GM21447 (cell line): ENCODE data around the gene HAP1.
"Not testable (repeated sequence)": the region's sequence is repeated elsewhere in the genome, so short reads cannot be mapped to it uniquely, and the experiment has no call there.

ENCODE experiments used
- ATAC-seq: cut with Tn5 transposase; IDR thresholded peaks from one replicate; pipeline ENCODE4 v1.9.1; 2021; ENCODE audit not compliant: unreplicated experiment

Gene HAP1, protein sequence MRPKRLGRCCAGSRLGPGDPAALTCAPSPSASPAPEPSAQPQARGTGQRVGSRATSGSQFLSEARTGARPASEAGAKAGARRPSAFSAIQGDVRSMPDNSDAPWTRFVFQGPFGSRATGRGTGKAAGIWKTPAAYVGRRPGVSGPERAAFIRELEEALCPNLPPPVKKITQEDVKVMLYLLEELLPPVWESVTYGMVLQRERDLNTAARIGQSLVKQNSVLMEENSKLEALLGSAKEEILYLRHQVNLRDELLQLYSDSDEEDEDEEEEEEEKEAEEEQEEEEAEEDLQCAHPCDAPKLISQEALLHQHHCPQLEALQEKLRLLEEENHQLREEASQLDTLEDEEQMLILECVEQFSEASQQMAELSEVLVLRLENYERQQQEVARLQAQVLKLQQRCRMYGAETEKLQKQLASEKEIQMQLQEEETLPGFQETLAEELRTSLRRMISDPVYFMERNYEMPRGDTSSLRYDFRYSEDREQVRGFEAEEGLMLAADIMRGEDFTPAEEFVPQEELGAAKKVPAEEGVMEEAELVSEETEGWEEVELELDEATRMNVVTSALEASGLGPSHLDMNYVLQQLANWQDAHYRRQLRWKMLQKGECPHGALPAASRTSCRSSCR

DNA sequence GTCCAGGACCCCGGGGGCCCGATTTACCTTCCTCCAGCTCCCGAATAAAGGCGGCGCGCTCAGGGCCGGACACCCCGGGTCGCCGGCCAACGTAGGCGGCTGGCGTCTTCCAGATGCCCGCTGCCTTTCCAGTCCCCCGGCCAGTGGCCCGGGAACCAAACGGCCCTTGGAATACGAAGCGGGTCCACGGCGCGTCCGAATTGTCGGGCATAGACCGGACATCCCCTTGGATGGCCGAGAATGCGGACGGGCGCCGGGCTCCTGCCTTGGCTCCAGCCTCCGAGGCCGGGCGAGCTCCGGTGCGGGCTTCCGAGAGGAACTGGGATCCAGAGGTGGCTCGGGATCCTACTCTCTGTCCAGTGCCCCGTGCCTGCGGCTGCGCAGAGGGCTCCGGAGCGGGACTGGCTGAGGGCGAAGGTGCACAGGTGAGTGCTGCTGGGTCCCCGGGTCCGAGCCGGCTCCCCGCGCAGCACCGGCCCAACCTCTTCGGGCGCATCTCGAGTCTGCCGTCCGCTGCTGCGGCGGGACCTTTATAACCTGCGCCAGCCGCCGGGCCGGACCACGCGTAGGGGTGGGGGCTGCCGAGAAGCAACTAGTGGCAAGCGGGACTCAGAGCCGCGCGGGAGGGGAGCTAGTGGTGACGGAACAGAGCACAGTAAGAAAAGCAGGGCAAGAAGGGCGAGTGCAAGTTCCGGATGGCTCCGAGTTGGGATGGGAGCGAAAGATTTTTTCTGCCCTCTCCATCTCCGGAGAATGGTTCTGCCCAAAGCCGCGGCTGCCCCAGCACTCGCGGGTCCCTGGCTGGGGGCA, at the start of gene HAP1:
Gene HAP1 (minus strand): TSS at position 505 of the 810 bp plus-strand sequence. CDS start 9 bp downstream, at position 496.
- ATAC-seq, result no peak

DNA sequence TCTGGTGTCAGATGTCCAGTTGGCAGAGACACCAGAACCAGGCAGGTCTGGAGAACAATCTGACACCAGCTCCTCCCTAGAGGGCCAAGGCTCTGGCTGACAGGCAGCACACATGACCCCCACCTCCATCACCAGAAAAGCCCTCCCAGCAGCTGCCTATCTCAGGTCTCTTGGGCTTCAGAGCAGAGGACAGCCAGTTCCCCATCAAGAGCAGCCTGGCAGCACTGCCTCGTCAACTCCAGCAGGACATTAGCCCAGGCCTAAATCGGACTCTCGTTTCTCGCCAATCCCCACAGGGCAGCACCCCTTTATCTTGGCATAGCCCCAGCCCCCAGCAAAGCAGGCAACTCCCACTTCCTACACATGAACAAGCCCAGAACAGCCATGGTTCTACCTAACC, 47.7 kb upstream of the HAP1 start:
- no peak for ATAC-seq

DNA sequence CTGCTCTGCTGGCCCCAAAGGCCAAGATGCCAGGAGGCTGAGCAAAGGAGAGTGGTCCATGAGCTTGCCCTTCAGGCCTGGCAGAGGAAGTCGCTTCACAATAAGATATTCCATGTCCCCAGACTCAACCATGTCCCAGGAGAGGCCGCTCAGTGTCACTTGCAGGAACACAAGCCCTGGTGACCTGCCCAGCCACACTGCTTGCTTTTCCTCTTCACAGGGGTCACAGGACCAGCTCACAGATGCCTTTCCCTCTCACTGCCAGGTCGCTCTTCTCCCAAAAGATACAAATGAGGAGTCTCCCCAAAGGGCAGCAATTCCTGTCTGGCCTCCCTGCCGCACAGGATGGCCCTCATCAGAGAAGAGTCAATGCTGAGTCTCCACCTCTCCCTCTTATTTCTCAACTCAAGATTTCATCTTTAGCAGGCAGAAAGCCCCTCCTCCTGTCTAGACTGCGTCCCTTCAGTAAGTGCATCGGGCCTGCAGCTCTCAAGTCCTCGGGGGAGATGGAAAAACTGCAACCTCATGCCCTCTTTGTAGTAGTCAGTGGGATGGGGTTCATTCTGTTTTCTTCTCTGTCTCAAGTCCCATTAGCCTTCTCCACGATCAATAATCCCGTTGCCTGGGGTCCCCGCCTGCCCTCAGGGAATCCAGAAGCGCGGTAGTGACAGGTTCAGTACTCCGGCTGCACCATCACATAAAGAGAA, 47.1 kb upstream of the HAP1 start:
- ATAC-seq, result no peak

DNA sequence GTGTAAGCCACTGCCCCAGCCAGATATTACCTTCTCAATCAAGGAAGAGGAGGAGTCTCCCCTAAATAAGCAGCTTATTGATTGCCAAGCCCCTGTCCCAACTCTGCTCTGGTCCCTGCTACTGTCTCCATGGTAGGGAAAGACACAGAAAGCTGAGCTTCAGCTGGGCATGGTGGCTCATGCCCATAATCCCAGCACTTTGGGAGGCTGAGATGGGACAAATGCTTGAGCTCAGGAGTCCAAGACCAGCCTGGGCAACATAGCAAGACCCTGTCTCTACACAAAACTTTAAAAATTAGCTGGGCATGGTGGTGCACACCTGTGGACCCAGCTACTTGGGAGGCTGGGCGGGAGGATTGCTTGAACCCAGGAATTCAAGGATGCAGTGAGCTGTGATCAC, 45.5 kb upstream of the HAP1 start:
- no peak for ATAC-seq

DNA sequence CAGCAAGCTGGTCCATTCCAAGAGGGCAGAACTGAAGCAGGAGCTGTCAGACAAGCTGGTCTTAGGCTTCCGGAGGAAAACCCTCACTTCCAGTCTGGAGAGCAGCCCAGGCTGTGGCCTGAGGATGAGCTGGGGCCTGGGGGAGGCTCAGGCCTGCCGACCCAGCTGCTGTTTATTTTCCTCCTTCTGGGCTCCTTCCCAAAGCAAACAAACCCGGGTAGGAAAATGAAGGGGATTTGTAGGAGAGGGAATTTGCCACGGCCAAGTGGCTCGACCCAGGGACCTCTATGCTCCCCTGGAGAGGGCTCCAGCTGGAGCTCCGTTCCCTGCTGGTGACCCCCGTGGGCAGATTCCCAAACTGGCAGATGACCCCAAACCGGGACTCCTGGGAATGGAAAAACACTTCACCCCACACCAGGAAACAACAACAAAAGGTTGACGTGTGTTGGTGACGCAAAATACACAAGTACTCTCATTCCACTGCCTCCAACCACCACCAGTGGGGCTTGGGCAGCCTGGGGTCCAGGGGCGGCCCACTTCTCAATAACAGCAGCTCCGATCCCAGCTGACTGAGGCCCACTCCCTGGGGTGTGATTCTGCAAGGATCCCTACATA, 43.2 kb upstream of the HAP1 start:
- ATAC-seq, result no peak

DNA sequence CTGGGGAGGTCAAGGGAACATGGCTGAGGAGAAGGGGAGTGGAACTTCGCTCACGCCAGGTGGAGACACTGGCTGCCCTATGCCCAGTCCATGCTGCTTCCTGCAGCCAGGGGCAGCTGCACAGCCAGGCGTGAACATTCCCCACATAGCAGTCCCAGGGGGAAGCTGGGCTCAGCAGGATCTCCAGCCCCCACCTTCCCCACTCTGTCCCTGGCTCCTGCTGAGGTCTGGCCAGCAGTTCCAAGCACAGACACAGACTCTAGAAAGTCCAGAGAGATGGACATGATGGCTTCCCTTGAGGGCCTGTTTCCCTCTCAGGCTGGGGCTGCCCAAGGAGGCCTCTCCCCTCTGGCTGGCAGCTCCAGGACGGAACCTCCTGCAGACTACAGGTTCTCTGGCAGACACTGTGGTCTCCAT, 42.7 kb upstream of the HAP1 start:
- ATAC-seq, result no peak

DNA sequence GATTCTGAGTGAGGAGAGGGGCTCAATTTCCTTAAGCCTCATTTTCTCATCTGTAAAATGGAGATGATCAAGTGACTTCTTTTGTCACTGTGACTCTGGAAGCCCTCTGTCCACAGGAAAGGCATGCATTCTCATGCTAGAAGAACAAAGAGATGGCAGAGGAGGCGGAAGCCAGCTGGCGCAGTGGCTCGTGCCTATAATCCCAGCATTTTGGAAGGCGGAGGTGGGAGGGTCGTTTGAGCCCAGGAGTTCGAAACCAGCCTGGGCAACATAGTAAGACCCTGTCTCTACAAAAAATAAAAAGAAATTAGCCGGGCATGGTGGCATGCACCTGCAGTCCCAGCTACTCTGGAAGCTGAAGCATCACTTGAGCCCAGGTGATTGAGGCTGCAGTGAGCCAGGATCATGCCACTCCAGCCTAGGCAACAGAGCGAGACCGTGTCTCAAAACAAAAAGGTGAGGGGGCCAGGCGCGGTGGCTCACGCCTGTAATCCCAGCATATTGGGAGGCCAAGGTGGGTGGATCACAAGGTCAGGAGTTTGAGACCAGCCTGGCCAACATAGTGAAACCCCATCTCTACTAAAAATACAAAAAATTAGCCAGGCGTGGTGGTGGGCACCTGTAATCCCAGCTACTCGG, 41.9 kb upstream of the HAP1 start:
- not testable (repeated sequence) for ATAC-seq

DNA sequence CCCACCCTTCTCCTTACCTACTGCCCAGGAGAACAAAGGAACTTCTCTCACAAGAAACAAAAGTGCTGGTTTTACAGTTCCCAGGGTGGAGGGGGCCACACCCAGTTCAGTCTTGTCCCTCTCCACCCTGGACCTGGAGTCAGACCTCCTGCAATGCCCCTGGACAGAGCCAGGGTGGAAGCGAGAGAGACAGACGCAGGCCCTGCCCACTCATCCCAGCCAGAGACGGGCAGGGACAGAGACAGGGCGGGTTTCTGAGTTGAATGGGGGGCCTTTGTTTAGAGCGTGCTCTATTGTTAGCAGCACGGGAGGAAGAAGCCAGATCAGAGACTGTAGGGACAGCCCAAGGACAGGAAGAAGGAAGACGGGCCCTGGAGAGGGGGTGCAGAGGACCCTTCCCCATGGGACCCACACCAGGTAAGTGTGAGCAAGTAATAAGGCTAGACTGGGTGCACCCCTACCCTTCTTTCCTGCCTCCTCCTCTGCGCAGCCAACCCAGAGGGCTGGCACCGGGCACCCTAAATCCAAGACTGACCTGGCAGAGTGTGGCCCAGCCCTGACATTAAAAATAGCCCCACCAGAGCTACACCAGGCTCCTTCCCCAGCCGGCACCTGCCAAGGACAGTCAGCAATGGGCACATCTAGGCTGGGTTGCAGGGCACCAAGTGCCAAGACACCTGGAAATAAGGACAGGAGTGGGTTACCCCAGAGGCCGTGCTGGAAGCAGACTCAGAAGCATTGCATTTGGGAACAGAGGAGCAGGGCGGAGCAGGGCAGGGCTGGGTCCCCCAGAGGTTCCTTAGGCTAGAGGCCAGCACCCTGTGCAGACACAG, 41.2 kb upstream of the HAP1 start:
- ATAC-seq, result no peak

DNA sequence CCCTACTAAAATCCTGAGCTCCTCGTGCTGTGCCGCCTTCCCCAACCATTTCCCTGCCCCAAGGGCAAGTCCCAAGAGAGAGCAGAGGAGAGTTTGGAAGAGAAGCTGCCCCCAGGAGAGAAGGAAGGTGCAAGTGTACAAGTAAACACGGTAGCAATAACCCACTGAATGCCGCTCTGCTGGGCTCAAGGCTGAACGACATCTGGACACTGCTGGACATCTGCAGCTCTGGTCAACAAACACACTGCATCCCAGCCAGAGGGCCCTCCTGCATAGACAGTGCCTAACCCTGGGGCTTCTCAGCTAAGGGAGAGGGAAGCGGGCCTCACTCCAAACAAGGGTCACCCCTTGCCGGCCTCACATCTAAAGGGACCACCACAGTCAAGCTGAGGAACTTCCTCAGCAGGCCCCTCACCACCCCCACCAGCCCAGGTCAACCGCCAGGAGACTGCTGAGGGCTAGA, 39.3 kb upstream of the HAP1 start:
- no peak for ATAC-seq

DNA sequence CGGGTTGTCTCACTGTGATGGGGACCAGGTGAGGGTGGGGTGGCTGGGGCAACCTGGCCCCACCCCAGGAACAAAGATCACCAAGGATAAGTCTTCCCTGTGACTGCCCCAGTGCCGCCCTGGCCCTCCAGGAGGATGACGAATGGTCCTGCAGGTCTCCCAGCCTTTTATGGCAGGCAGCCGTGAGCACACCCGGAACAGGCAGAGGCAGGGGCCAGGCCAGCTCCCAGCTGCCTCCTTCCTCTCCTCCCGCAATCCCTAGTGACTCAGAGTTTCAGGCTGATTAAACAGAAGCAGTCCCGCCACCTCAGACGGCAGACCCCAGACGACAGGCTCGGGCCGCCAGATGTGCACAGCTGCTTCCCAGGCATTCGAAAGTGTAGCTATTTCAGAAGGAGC, 38.7 kb upstream of the HAP1 start:
- ATAC-seq, result no peak

DNA sequence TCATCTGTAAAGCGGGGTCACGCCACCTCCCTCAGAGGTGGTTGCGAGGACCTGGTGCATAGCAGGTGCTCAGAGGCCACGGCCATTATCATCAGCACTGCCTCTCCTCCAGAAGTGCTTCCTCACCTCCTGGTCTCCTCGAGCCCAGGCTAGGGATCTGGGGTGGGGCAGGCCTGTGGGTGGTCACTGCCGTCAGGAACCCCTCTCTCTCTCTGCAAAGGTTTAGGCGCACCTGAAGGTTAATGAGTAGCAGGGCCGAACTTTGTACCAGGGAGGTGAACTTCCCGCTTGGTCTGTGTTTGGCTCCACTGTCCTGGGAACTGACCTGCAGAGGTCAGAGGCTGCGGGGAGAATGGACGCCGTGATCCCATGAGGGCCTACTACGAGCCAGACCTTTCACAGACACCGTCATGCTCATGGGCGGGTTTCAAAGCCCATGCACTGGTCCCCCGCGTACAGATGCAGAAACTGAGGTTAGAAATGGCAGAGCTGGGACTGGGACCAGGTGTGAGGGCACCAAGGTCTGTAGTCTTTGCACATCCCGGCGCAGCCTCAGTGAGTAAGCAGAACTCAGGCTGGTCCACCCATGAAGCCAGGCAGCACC, 38.2 kb upstream of the HAP1 start:
- ATAC-seq, result no peak

DNA sequence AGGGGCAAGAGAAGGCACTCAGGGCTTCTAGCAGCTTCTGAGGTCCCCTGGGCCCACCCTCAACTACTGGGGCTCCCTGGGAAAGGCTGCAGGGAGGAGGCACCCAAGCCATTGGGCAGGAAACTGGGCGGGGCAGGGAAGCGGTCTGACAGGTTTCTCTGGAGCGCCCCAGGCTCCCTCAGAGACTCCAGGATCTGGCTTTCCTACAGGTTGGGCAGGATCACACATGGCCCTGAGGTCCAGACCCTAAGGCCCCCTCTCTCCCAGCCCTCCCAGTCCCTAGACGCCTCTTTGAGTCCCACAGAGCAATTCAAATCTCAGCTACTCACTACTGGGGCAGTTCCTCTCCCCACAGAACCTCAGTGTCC, 37.8 kb upstream of the HAP1 start:
- ATAC-seq, result no peak

DNA sequence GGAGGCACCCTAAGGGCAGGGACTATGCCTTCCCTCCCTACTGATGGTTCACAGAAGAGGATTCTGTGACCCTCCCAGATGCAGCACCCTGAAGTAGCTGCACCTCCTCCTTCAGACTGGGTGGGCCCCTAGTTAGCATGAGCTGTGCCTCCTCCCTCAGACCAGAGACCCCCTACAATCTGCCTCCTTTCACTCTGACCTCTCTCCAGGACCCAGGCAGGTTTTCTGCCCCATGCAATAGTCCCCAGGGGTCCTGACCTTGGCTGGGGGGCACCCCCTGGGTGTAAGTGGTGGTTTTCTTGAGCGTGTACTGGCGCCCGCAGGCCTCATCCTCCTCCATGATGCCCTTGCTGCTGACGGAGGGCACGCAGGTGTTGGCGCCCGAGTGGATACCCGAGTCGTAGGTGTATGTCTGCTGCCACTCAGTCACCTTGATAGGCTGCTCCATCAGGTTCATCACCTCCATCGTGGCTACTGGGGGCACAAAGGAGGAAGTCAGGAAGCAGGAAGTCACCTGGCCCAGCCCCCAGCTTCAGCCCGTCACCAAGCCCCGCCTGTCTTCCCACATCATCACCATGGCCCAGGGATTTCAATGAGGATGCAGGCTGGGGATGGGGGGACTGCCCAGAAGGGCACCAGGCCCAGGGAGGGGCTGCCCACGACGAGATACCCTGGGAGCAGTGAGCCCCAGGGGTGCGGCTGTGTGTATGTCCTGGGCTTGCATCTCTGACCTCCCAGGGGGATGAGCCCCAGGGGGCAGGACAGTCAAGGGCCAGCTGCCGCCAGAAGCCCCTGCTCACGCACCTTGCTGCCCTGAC, 37.2 kb upstream of the HAP1 start:
- no peak for ATAC-seq

DNA sequence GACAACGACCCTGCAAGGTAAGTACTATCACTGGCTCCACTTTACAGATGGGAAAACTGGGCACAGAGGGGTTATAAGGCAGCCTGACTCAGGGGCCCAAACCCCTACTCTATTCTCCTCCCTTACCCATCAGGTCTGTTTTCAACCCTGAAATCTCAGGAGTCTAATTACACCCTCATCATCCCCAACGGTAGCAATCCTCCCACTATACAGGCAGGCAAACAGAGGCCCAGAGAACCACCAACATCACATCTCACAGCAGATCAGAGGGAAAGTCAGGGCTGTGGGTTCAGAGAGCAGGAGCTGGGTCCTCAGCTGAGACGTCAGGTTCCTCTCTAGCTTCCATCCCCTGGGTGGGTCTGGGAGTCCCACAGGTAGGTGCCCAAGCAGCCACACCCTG, 35.5 kb upstream of the HAP1 start:
- ATAC-seq, result no peak

DNA sequence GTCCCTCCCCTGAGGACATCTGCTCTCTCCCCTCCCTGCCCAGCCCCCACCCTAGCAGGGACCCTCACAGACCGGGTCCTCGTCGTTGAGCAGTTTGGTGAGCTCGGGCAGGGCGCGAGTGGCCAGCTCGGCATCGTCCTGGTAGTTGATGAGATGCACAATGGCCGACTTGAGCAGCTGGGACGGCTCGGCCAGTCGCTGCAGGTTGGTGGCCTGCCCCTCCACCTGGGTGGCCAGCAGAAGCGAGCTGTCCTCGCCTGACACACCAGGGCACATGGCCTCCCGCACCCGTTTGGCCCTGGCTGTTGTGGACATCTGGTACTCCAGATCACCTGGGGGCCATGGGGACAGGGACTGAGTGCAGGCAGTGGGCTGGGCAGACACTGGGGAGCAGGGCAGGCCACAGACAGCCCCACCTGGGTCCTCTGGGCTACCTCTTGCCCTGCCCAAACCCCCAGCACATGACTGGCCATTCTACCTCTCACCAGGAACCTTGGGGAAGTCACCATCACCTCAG, 35.0 kb upstream of the HAP1 start:
- ATAC-seq, result no peak

DNA sequence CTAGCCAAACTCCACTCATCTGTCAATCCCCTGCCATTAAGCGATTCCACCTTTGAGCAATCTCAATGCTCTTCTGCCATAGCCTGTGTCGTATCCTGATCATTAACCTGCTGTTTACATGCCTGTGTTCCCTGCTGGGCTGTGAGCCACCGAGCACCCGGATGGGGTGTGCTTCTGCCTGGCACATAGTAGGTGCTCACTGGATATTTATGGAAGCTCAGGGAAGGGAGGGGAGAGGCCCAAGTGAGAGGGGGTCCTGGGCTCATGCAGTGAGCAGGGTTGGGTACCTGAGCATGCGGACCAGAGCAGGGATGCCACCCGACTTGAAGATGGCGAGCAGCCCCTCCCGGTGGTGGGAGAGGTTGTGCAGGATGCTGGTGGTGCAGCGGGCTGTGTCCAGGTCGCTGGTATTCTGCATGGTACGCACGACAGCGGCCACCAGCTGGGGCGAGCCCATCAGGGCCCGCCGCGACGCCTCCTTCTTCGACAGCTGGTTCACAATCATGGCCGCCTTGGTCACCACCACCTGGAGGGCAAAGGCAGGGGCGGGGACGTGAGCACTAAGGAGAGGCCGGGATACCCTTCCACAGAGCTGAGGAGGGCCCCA, 34.3 kb upstream of the HAP1 start:
- no peak for ATAC-seq

DNA sequence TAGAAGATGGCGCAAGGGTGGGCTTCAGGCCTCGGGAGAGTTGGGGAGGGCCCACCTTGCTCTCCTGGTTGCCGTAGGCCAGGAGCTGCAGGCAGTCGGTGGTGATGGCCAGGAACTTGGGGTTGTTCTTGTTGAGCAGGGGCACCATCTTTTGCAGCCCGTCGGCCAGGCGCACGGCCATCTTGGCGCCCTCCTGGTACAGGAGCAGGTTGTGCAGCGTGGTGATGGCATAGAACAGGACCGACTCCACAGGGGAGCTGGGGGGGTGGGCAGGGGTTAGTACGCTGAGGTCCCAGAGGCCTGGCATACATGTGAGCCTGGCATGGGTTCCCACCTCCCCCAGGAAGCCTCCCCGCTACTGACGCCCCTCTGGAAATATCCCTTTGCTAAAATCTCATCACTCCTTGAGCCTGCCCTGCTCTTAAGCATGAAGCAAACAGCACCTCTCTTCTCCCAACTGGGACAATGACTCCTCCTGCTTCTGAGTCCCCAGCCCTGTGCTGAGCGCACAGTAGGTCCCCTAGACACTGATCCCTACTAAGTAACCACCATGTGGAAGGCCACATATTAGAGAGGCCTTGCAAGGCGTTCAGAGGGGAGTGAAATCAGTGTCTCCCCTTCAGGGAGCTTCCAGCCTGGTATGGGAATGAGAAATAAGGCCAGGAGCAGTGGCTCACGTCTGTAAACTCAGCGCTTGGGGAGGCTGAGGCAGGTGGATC, 33.0 kb upstream of the HAP1 start:
- ATAC-seq, result no peak
